RWPE1 (cell line): ENCODE measurements around the gene ARHGEF9.
A peak's percentile ranks its signal among the peaks of the same experiment; 100 is the strongest.

Experiments used
- CTCF ChIA-PET: fragments of 350-600 bp; sonication (Branson Sonifier 250); formaldehyde crosslinking; extraction: SDS; loops from one replicate; lab custom pipeline; 2021; lab: Yijun Ruan, JAX
- POLR2A ChIA-PET: fragments of 400-600 bp; formaldehyde crosslinking; extraction: SDS; loops from one replicate; lab custom pipeline; 2020; ENCODE audit warnings: antibody characterized with exemption; ENCODE audit not compliant: low non-redundant PET; lab: Yijun Ruan, JAX
- DNase-seq: peaks from one replicate; pipeline ENCODE4 v3.0.0; 2012; ENCODE audit warnings: low spot score
- H3K27ac ChIP-seq: fragments of 450-650 bp; 2 replicates; pipeline ENCODE4 v1.5.1; 2017
- TF ChIP-seq, protein P1 (sequence below): fragments of 450-650 bp; conservative IDR thresholded peaks from 2 replicates; pipeline ENCODE4 v1.5.1; 2017; ENCODE audit warnings: low read depth, mild to moderate bottlenecking

ARHGEF9 gene

GRCh38 chrX:63719633-63720032 is 65.4 kb downstream of the ARHGEF9 start:
- TF ChIP-seq, protein P1, sequence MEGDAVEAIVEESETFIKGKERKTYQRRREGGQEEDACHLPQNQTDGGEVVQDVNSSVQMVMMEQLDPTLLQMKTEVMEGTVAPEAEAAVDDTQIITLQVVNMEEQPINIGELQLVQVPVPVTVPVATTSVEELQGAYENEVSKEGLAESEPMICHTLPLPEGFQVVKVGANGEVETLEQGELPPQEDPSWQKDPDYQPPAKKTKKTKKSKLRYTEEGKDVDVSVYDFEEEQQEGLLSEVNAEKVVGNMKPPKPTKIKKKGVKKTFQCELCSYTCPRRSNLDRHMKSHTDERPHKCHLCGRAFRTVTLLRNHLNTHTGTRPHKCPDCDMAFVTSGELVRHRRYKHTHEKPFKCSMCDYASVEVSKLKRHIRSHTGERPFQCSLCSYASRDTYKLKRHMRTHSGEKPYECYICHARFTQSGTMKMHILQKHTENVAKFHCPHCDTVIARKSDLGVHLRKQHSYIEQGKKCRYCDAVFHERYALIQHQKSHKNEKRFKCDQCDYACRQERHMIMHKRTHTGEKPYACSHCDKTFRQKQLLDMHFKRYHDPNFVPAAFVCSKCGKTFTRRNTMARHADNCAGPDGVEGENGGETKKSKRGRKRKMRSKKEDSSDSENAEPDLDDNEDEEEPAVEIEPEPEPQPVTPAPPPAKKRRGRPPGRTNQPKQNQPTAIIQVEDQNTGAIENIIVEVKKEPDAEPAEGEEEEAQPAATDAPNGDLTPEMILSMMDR = no peak
- no peak overlapping the region for H3K27ac ChIP-seq
- DNase-seq = no peak
- CTCF ChIA-PET = no interaction called here
- POLR2A ChIA-PET = no interaction called here

GRCh38 chrX:63718010-63718694 is 66.9 kb downstream of the ARHGEF9 start:
- CTCF ChIA-PET = no interaction called here
- TF ChIP-seq, protein P1 = no peak
- POLR2A ChIA-PET = no interaction called here
- DNase-seq = no peak
- no peak overlapping the region for H3K27ac ChIP-seq

DNA sequence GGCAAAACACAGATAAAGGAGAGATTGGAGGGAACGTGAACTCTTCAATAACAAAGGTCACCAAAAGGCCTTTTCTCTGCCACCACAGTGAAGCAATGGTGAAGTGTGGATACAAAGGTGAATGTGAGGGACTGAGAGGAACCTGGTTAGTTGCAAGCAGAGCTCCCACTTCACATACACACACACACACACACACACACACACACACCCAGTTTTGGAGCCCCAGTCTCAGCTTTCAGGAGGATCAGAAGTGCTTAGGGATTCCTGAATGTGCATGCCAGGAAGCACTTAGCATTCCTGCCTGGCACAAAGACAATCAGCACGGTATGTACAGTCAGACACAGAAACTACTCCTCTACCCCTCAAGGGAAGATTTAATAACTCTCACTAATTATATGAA is 71.5 kb downstream of the ARHGEF9 start:
- no peak for DNase-seq
- CTCF ChIA-PET = interaction anchor here (0.6 to 0.9 kb wide), 3 partner anchors 53 to 395 kb away, joined by 3 read pairs; no protein-coding TSS in a partner anchor

DNA sequence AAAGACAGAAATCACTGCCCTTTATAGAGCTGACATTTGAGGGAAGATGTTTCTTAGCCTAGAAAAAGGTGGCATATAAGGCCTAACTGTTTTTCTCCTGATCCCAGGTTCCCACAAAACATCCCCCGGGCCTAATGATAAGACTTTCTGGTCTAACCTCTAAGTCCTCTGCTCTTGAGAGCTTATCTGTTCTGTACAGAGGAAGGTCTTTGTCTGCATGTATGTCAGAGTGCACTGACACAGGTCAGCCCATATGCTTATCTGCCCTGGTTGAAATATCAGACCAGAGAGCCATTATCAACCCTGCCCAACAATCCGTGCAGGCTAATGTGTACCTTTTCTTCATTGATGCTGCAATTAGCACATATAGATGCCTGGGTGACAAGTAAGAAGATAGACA is 76.2 kb downstream of the ARHGEF9 start:
- ChIA-PET POLR2A (no interaction called here), CTCF (no interaction called here)
- TF ChIP-seq, protein P1 = no peak
- no peak for DNase-seq
- H3K27ac ChIP-seq = no peak overlapping the region

More for the DNA sequence above, 71.5 kb downstream of the ARHGEF9 start:
- TF ChIP-seq, protein P1 = no peak
- no peak overlapping the region for H3K27ac ChIP-seq
- POLR2A ChIA-PET = no interaction called here

GRCh38 chrX:63702556-63702955 is 82.5 kb downstream of the ARHGEF9 start:
- H3K27ac ChIP-seq = no peak overlapping the region
- ChIA-PET CTCF (no interaction called here), POLR2A (no interaction called here)
- no peak for DNase-seq
- TF ChIP-seq, protein P1 = no peak

GRCh38 chrX:63686878-63687714 is 97.9 kb downstream of the ARHGEF9 start:
- peak; percentile 24 for DNase-seq
- ChIA-PET POLR2A (no interaction called here), CTCF (interaction anchor here (0.6 to 1.2 kb wide), 6 partner anchors 20 to 1977 kb away, joined by 3 read pairs; no protein-coding TSS in a partner anchor)
- TF ChIP-seq, protein P1 = peak; percentile 61
- H3K27ac ChIP-seq = no peak overlapping the region
